ENCODE measurements around the gene JAG2.

The JAG2 gene

DNA sequence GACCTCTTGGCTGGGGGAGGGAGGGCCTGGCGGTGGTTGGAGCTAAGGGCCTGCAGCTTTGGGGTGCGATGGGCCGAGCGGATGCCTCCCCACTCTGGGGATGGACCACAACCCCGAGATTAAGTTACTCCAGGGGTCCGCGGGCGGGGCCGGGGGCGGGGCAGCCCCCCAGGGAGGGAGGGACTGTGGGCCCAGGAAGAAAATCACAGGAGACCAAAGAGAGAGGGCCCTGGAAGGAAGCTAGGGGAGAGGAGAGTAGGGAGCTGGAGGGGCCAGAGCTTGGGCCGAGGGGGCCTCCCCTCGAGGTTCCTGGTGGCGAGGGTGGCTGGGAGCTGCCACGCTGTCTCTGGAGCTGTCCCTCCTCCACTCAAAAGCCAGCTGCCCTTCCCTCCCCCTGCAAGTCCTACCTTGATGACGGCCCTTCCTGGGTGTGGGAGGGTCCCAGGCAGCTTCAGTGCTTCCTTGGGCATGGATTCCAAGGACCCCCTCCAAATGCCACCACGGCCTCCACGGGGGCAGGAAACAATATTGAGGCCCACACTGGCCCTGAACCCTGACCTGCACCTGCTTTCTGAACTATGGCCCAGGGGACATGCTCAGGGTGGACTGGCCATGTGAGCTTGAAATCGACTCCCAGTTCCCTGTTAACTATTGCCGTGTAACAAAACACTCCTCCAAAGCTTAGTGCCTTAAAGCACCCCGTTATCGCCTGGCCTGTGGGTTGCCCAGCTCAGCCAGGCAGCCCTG lies 13.1 kb upstream of the JAG2 start:
- no peak for DNase-seq

DNA sequence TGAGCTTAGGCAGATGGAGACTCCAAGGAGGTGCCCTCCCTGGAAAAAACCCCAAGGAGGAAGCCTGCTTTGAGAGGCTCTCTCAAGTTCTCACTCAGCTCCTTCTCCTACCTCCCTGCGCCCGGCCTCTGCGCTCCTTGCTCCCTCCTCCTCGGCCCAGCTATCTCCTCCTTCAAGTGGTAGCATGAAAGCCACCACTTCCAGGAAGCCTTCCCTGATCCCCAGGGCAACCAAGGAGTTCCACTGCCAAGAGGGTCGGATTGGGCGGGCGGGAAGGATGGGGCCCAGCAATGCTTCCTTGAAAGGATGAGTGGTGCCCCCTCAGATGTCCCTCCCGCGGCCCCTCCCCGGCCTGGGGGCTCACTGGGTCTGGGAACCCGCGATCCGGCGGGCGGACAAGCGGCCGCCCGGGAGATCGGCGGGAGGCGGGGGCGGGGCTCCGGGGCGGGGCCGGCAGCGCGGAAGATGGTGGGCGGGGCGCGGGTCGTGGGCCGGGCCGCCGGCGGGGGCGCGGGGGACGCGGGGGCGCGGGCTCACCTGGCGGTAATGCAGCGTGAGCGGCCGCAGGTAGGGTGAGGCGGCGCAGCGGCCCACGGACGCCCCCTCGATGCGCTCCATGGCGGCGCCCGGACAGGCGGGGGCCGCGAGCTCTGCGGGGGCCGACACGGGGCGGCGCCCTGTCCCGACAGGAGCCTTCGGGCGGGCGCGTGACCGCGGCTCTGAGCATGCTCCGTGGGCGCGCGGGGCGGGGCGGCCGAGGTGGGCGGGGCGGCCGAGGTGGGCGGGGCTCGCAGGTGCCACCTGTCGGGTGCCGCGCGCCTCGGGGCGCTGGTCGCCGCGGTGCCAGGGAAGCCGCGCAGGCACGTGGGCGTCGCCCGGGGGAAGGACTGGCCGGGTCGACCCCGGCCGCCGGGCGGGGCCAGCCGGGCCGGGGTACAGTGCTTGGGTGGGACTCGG lies 12.3 kb upstream of the JAG2 start, which contains the start of gene NUDT14:
NUDT14 (minus strand) TSS at position 721 of the 957 bp plus-strand sequence; CDS start at position 618, 103 bp downstream.
- DNase-seq: peak; percentile 83

DNA sequence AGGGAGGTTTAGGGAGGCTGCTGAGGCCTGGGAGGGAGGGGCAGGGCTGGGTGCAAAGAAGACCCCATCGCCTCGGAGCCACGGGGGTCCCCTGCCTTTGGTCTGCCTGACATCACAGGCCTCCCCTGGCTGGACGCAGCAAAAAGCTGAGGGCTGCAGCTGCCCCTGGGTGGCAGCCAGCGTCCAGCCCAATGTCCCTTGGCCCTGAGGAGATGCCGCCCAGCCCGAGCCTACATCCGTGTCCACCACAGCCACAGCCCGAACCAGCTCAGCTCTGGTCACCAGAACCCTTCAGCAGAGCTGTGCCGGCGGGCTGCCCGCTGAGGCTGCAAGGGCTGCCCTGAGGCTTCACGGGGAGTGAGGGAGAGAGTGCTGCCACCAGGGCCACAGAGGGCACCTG lies 10.6 kb upstream of the JAG2 start:
- DNase-seq: no peak

DNA sequence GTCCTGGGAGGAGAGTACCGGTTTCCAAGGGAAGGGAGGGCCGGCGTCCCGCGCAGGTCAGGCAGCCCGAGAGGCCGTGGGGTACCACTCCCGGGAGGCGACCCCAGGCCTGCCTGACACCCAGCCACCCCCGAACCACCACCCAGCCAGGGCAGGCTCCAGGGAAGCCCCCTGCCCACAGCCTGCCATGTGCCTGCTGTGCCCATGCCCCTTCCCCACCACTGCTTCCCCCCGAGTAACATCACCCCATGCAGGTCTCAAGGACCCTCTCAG lies 10.2 kb upstream of the JAG2 start:
- no peak for DNase-seq

- no peak for DNase-seq
Observed at GRCh38 chr14:105178069-105178867, 9.7 kb upstream of the JAG2 start.

GRCh38 chr14:105177082-105177481 lies 8.5 kb upstream of the JAG2 start:
- DNase-seq: no peak

GRCh38 chr14:105176513-105176912 lies 7.9 kb upstream of the JAG2 start:
- no peak for DNase-seq

- DNase-seq: no peak
Observed at GRCh38 chr14:105173901-105174894, 5.6 kb upstream of the JAG2 start.

GRCh38 chr14:105173145-105173544 lies 4.6 kb upstream of the JAG2 start:
- no peak for DNase-seq

- no peak for DNase-seq
Observed at GRCh38 chr14:105172476-105172875, 3.9 kb upstream of the JAG2 start.

DNA sequence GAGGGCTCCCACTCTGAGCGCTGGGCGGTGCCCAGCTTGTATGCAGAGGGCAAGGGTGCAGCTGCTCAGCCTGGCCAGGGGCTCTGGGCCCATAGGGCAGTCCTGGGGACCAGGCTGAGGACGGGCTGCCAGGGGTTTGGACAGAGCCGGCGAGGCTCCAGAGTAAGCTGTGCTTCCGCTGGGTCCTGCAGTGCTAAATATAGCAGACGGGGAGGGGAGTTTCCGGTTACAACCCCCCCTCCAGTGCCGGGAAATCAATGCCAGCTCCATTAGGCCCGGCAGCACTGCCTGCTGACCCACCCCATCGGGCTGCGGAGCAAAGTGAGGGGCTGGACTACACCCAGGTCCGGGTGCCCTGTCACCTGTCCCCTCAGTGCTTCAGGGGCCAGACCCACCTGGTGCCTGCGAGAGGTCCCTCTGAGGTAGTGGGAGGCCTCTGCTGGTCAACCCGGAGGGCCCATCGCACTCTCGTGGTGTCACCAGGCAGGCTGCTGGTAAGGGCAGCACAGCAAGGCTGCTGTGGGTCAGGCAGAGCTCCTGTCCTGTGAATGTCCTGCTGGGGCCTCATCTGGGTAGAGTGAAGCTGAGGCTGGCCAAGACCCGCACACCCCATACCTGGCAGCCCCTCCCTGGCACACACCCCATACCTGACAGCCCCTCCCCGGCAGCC lies 2.6 kb upstream of the JAG2 start:
- no peak for DNase-seq

DNA sequence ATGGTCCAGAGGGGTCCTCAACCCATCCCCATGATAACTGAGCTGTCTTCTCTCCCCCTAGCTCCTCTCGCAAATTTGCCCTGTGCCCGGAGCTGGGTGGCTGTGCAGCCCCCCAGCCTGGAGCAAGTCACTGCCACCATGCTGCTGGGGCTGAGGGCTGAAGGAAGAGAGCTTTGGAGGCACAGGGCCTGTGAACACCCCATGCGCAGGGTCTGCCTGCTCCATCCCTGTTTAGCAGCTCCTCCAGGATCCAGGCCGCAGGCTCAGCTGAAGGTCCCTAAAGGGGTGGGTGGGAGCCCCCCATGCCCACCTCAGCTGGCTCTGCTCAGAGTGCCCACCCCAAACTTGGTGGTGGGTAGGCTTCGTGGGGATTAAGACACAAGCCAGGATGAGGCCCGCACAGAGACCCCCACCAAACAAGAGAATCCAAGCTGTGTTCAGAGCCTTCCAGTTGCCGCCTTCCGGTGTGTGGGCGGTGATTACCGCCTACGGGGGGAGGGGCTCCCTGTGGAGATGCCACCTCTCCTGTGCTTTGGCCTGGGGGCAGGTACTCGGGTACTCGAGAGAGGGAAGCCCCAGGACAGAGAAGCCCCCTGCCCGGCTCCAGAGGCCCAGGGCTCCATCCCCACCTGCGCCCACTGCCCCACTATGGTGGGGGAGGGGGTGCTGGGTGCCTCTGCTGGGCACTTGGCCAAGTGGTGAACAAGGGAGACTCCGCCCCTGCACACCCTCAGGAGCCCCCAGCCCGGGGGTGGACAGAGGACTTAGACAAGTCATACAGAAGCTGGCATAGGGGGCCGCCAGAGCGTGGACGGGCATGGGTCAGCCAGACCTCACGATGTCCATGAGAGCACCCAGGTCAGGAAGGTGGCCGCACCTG lies 1.4 kb upstream of the JAG2 start:
- no peak for DNase-seq

GRCh38 chr14:105168979-105169507 lies 467 bp upstream of the JAG2 start:
- DNase-seq: peak; percentile 29

GRCh38 chr14:105168093-105168420 lies 519 bp downstream of the JAG2 start:
- no peak for DNase-seq

- DNase-seq: no peak
Observed at GRCh38 chr14:105167303-105168092, 1.1 kb downstream of the JAG2 start.

- no peak for DNase-seq
Observed at GRCh38 chr14:105166571-105167302, 1.8 kb downstream of the JAG2 start.

GRCh38 chr14:105165761-105166485 lies 2.7 kb downstream of the JAG2 start:
- no peak for DNase-seq

- DNase-seq: no peak
Observed at GRCh38 chr14:105165134-105165704, 3.4 kb downstream of the JAG2 start.
